GM12878 (cell line): Measurements from ENCODE around the gene RIPK3. TPM values are rescaled to one million over a fixed set of nuclear protein-coding genes. Genes with fewer than 3 reads are reported as not detected.

Source experiments
- ATAC-seq: fragments of 200-7000 bp; cut with Tn5 transposase; 3 replicates; pipeline ENCODE4 v1.9.1; 2020; ENCODE audit warnings: mild to moderate bottlenecking, moderate library complexity
- BruUV-seq: library from RNA; stranded (reverse); fragments of 400-500 nt; replicated peaks from 2 replicates; lab custom pipeline; 2021; lab: Mats Ljungman, UMichigan
- CTCF ChIA-PET: fragments of 300-600 bp; sonication (Branson Sonifier 250); formaldehyde crosslinking; extraction: SDS; loops from one replicate; lab custom pipeline; 2021; ENCODE audit warnings: inconsistent platforms; lab: Yijun Ruan, JAX
- POLR2A ChIA-PET: fragments of 350-600 bp; formaldehyde crosslinking; extraction: SDS; loops from one replicate; lab custom pipeline; 2021; ENCODE audit warnings: inconsistent platforms; lab: Charles Lee
- RAD21 ChIA-PET: fragments of 300-600 bp; sonication (Branson Sonifier 250); formaldehyde crosslinking; loops from one replicate; lab custom pipeline; 2023; ENCODE audit warnings: antibody characterized with exemption; ENCODE audit not compliant: unreplicated experiment; lab: Charles Lee
- SMC1A ChIA-PET: fragments of 300-600 bp; sonication (Branson Sonifier 250); formaldehyde crosslinking; loops from one replicate; lab custom pipeline; 2023; ENCODE audit not compliant: unreplicated experiment, uncharacterized antibody; lab: Charles Lee
- DNase-seq: peaks from one replicate; pipeline ENCODE4 v3.0.0-alpha.2; 2011; ENCODE audit warnings: low read depth, low spot score
- FAIRE-seq: peaks from 3 replicates; lab custom pipeline; 2011; peaks lifted over from hg19 to GRCh38; lab: Jason Lieb, UNC
- H2AFZ ChIP-seq: 2 replicates; pipeline ENCODE4 v1.6.0; 2011; ENCODE audit warnings: low read depth, low read length, control low read depth; ENCODE audit not compliant: control insufficient read depth
- H3K27ac ChIP-seq: 2 replicates; pipeline ENCODE4 v1.5.1; 2011; ENCODE audit warnings: control low read depth; ENCODE audit not compliant: control insufficient read depth, insufficient read depth
- H3K27me3 ChIP-seq, 2 experiments: replicated peaks in 1 of 2; 2 replicates each; pipeline versions ENCODE4 v1.6.0 to v1.6.1; 2011; ENCODE audit warnings: low read length in 1 of 2; ENCODE audit not compliant: control insufficient read depth in 2 of 2, insufficient read depth in 2 of 2
- H3K36me3 ChIP-seq, 2 experiments: 2 replicates each; pipeline ENCODE4 v1.5.1; 2011; ENCODE audit warnings: low read length in 1 of 2; ENCODE audit not compliant: control insufficient read depth in 2 of 2, insufficient read depth in 2 of 2
- H3K4me1 ChIP-seq: 2 replicates; pipeline ENCODE4 v1.6.1; 2011; ENCODE audit warnings: mild to moderate bottlenecking, low read length, moderate library complexity, mixed read lengths; ENCODE audit not compliant: control insufficient read depth, insufficient read depth
- H3K4me2 ChIP-seq: 2 replicates; pipeline ENCODE4 v1.6.0; 2011; ENCODE audit warnings: control low read depth; ENCODE audit not compliant: control insufficient read depth, insufficient read depth
- H3K4me3 ChIP-seq: fragments of 200-600 bp; sonication (generic); 2 replicates; pipeline ENCODE4 v1.5.1; 2016
- H3K79me2 ChIP-seq: 2 replicates; pipeline ENCODE4 v1.6.0; 2011; ENCODE audit warnings: low read length; ENCODE audit not compliant: control insufficient read depth, insufficient read depth
- H3K9ac ChIP-seq: 2 replicates; pipeline ENCODE4 v1.8.0; 2011; ENCODE audit warnings: low read length, control low read depth, mixed read lengths; ENCODE audit not compliant: control insufficient read depth, insufficient read depth
- H3K9me3 ChIP-seq: replicated peaks from 3 replicates; pipeline ENCODE4 v1.5.1; 2011; ENCODE audit warnings: mild to moderate bottlenecking, low read length; ENCODE audit not compliant: control insufficient read depth, insufficient read depth
- H4K20me1 ChIP-seq: 2 replicates; pipeline ENCODE4 v1.6.0; 2011; ENCODE audit not compliant: control insufficient read depth, insufficient read depth
- BACH1 ChIP-seq: fragments of 450-650 bp; IDR thresholded peaks from 2 replicates; pipeline ENCODE4 v1.6.1; 2017; ENCODE audit warnings: mild to moderate bottlenecking, borderline replicate concordance
- CHD2 ChIP-seq: IDR thresholded peaks from 2 replicates; pipeline ENCODE4 v1.6.1; 2011; ENCODE audit warnings: low read depth, low read length, improper control_type of control experiment, borderline replicate concordance
- ETV6 ChIP-seq, 2 experiments: fragments of 450-650 bp in 1 of 2; IDR thresholded peaks in 1 of 2; conservative IDR thresholded peaks in 1 of 2; 2 replicates each; pipeline ENCODE4 v1.6.1; 2014; ENCODE audit warnings: antibody characterized with exemption in 1 of 2, borderline replicate concordance in 1 of 2, low read depth in 1 of 2, mild to moderate bottlenecking in 1 of 2, moderate library complexity in 1 of 2
- JUNB ChIP-seq: IDR thresholded peaks from 2 replicates; pipeline ENCODE4 v1.6.1; 2016; ENCODE audit warnings: antibody characterized with exemption, mild to moderate bottlenecking
- JUND ChIP-seq: IDR thresholded peaks from 2 replicates; pipeline ENCODE4 v1.6.1; 2012; ENCODE audit warnings: low read depth, mild to moderate bottlenecking, low read length, improper control_type of control experiment, moderate library complexity
- NRF1 ChIP-seq: conservative IDR thresholded peaks from 2 replicates; pipeline ENCODE4 v1.6.1; 2011; ENCODE audit warnings: mild to moderate bottlenecking, low read depth, low read length, improper control_type of control experiment
- PAX8 ChIP-seq: fragments of 450-650 bp; IDR thresholded peaks from 2 replicates; pipeline ENCODE4 v1.6.1; 2017; ENCODE audit warnings: mild to moderate bottlenecking, moderate library complexity
- WGBS: methylation state at CpG from one replicate; pipeline ENCODE4 v1.1.6; 2016; ENCODE audit warnings: low lambda C conversion rate; ENCODE audit not compliant: insufficient replicate concordance, insufficient coverage; ENCODE audit errors: missing lambda C conversion rate; 5-methylcytosine and 5-hydroxymethylcytosine counted together
- in situ Hi-C: fragments of 300-500 bp; cut with MboI; formaldehyde crosslinking; loops from 9 replicates; pipeline ENCODE4 v1.14.3; 2018; ENCODE audit warnings: mixed read lengths
- intact Hi-C: fragments of 100-400 bp; cut with micrococcal nuclease; formaldehyde crosslinking; loops from one replicate; pipeline ENCODE4 v1.14.2; 2022; ENCODE audit not compliant: unreplicated experiment
- polyA plus RNA-seq, 11 experiments: library from polyadenylated mRNA; depleted of rRNA in 4 of 11; unstranded in 6 of 11; stranded (reverse) in 5 of 11; fragments of >200 nt; fragmentation: Nextera tagmentation in 4 of 11; fragmentation: Illumina TruSeq in 1 of 11; extraction: Ambion mirVana in 4 of 11; extraction: Trizol in 1 of 11; gene quantifications; 1 replicate in 1 of 11; 2 replicates in 10 of 11; pipeline versions ENCODE4 v1.2.1 to v1.2.3, GENCODE V29; 2011 to 2016; ENCODE audit warnings: inconsistent platforms in 2 of 11, missing spikeins in 2 of 11, low read depth in 1 of 11
- total RNA-seq, 4 experiments: library from RNA; depleted of rRNA in 3 of 4; stranded (reverse); fragments of >200 nt in 3 of 4; fragmentation: Illumina TruSeq in 1 of 4; extraction: Trizol in 1 of 4; gene quantifications; 2 replicates each; pipeline versions ENCODE4 v1.2.1 to v1.2.3, GENCODE V29; 2013 to 2021
- TF ChIP-seq, protein P1 (sequence below): fragments of 450-650 bp; IDR thresholded peaks from 2 replicates; pipeline ENCODE4 v1.6.1; 2018; ENCODE audit warnings: borderline replicate concordance, mild to moderate bottlenecking; ENCODE audit not compliant: partially characterized antibody

RIPK3 gene
- total and polyA plus RNA-seq, 10 of the 15 experiments (the other 5 are each of a cell fraction or from before 2014, with no cell fraction given) = 2.0 to 13.6 (median 8.1) TPM

DNA sequence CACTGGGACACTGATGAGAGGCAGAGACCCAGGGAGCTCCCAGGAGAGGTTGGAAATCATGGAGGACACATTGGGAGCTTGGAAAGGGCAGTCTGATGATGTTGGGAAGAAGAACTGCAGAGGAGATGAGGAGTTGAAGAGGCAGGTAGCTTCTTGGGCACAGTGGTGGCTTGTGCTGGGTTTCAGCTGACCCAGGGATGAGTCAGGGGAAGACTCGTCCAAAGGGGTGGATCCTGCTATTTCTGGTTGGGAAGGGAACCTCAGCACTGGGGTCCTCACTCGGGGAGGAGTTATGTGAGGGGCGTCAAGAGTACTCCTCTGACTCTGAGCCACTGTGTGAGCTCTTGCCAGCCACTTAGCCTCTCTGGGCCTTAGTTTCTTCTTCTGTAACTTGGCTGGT, 16.4 kb downstream of the RIPK3 start:
- 0% methylated on average over 3 of the region's 3 CpGs for whole genome bisulfite sequencing
- CTCF ChIA-PET = interaction anchor here (1.7 to 3.3 kb wide), 3 partner anchors 10 to 108 kb away, joined by 7 to 19 read pairs (median 8); partner anchors contain the start of gene CIDEB

More for the DNA sequence above, 16.4 kb downstream of the RIPK3 start:
- Histone ChIP-seq H3K9me3 (no peaks in the 10 kb centered on the region), H3K4me2 (no peak overlapping the region), H3K4me3 (no peak overlapping the region), H4K20me1 (no peaks in the 10 kb centered on the region), H3K9ac (no peak overlapping the region), H3K79me2 (no peaks in the 10 kb centered on the region), H3K4me1 (no peaks in the 10 kb centered on the region), H2AFZ (no peak overlapping the region), H3K27ac (no peak overlapping the region), H3K36me3 (no peaks in the 10 kb centered on the region), H3K27me3 (no peaks in the 10 kb centered on the region)
- FAIRE-seq = no peak
- SMC1A ChIA-PET = interaction anchor here (1.0 kb wide), 1 partner anchor 16 kb away, joined by 3 read pairs; the partner anchor contains the start of gene RIPK3
- intact Hi-C loops (no loop called here), in situ Hi-C loops (no loop called here)
- no peak for TF ChIP-seq JUNB
- TF ChIP-seq NRF1 = no peak
- no peak for TF ChIP-seq ETV6 (conservative IDR thresholded peaks at IDR 0.05 in 1 of 2, IDR thresholded peaks at IDR 0.05 in 1 of 2; ENCODE audit: borderline replicate concordance in 1 of 2, low read depth in 1 of 2)
- no peak for TF ChIP-seq CHD2
- no peak for TF ChIP-seq BACH1
- no peak for TF ChIP-seq JUND
- TF ChIP-seq, protein P1, sequence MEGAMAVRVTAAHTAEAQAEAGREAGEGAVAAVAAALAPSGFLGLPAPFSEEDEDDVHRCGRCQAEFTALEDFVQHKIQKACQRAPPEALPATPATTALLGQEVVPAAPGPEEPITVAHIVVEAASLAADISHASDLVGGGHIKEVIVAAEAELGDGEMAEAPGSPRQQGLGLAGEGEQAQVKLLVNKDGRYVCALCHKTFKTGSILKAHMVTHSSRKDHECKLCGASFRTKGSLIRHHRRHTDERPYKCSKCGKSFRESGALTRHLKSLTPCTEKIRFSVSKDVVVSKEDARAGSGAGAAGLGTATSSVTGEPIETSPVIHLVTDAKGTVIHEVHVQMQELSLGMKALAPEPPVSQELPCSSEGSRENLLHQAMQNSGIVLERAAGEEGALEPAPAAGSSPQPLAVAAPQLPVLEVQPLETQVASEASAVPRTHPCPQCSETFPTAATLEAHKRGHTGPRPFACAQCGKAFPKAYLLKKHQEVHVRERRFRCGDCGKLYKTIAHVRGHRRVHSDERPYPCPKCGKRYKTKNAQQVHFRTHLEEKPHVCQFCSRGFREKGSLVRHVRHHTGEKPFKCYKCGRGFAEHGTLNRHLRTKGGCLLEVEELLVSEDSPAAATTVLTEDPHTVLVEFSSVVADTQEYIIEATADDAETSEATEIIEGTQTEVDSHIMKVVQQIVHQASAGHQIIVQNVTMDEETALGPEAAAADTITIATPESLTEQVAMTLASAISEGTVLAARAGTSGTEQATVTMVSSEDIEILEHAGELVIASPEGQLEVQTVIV = no peak
- no peak for TF ChIP-seq PAX8
- no peak for ATAC-seq
- BruUV-seq = no TSS peak
- DNase-seq = no peak
- RAD21 ChIA-PET = no interaction called here
- POLR2A ChIA-PET = interaction anchor here (1.5 kb wide), 1 partner anchor 9 kb away, joined by 4 read pairs; no protein-coding TSS in a partner anchor
